GM23338 (cell line): ENCODE measurements around the gene KCNQ5. TPM values are rescaled to one million over a fixed set of nuclear protein-coding genes. Genes with fewer than 3 reads are reported as not detected.

Experiments used
- ATAC-seq: fragments of 200-7000 bp; cut with Tn5 transposase; 3 replicates; pipeline ENCODE4 v1.9.1; 2020
- DNase-seq: peaks from one replicate; pipeline ENCODE4 v3.0.0-alpha.2; 2015; ENCODE audit warnings: low spot score
- H2AFZ ChIP-seq: fragments of 200-600 bp; sonication (generic); 2 replicates; pipeline ENCODE4 v1.8.0; 2016; ENCODE audit warnings: antibody characterized with exemption, mild to moderate bottlenecking, moderate library complexity
- H3F3A ChIP-seq: fragments of 200-600 bp; sonication (generic); replicated peaks from 2 replicates; pipeline ENCODE4 v1.8.0; 2017; ENCODE audit warnings: antibody characterized with exemption, mixed run types, low read depth
- H3K27ac ChIP-seq: fragments of 200-600 bp; sonication (generic); 2 replicates; pipeline ENCODE4 v1.6.1; 2016; ENCODE audit warnings: low read depth
- H3K27me3 ChIP-seq: fragments of 200-600 bp; sonication (generic); 2 replicates; pipeline ENCODE4 v1.8.0; 2016; ENCODE audit warnings: mild to moderate bottlenecking, mixed run types, moderate library complexity; ENCODE audit not compliant: insufficient read depth
- H3K36me3 ChIP-seq: fragments of 200-600 bp; sonication (generic); 2 replicates; pipeline ENCODE4 v1.8.0; 2016; ENCODE audit warnings: mild to moderate bottlenecking; ENCODE audit not compliant: insufficient read depth
- H3K4me1 ChIP-seq: fragments of 200-600 bp; sonication (generic); 2 replicates; pipeline ENCODE4 v1.8.0; 2016; ENCODE audit warnings: mild to moderate bottlenecking, moderate library complexity; ENCODE audit not compliant: insufficient read depth
- H3K4me2 ChIP-seq: fragments of 200-600 bp; sonication (generic); 2 replicates; pipeline ENCODE4 v1.7.1; 2017; ENCODE audit warnings: mixed run types
- H3K4me3 ChIP-seq: fragments of 200-600 bp; sonication (generic); 2 replicates; pipeline ENCODE4 v1.6.1; 2016; ENCODE audit warnings: mixed run types
- H3K79me2 ChIP-seq: fragments of 200-600 bp; sonication (generic); replicated peaks from 2 replicates; pipeline ENCODE4 v1.8.0; 2017; ENCODE audit warnings: mild to moderate bottlenecking; ENCODE audit not compliant: insufficient read depth
- H3K9me2 ChIP-seq: fragments of 200-600 bp; sonication (generic); 2 replicates; pipeline ENCODE4 v1.8.0; 2017; ENCODE audit not compliant: insufficient read depth
- H4K20me1 ChIP-seq: fragments of 200-600 bp; sonication (generic); replicated peaks from 2 replicates; pipeline ENCODE4 v1.8.0; 2017; ENCODE audit warnings: mild to moderate bottlenecking; ENCODE audit not compliant: insufficient read depth
- H3K27ac Mint-ChIP-seq: 2 replicates; pipeline ENCODE4 v1.8.0; 2020; ENCODE audit warnings: inconsistent platforms, mild to moderate bottlenecking, moderate library complexity, mixed read lengths
- H3K27me3 Mint-ChIP-seq: 3 replicates; pipeline ENCODE4 v1.8.0; 2022; ENCODE audit warnings: low read depth, mild to moderate bottlenecking, moderate library complexity, mixed read lengths, inconsistent platforms; ENCODE audit not compliant: insufficient read depth, poor library complexity
- H3K36me3 Mint-ChIP-seq: 3 replicates; pipeline ENCODE4 v1.8.0; 2021; ENCODE audit warnings: low read depth, mild to moderate bottlenecking, inconsistent platforms, moderate library complexity, mixed read lengths
- H3K4me1 Mint-ChIP-seq: 3 replicates; pipeline ENCODE4 v1.8.0; 2020; ENCODE audit warnings: mild to moderate bottlenecking, inconsistent platforms, mixed read lengths
- H3K4me3 Mint-ChIP-seq: 3 replicates; pipeline ENCODE4 v1.8.0; 2021; ENCODE audit warnings: moderate library complexity, mild to moderate bottlenecking, inconsistent platforms, mixed read lengths
- H3K9me3 Mint-ChIP-seq: 3 replicates; pipeline ENCODE4 v1.8.0; 2020; ENCODE audit warnings: moderate library complexity, mild to moderate bottlenecking, inconsistent platforms, mixed read lengths
- ETS1 ChIP-seq: IDR thresholded peaks from 2 replicates; pipeline ENCODE4 v1.6.1; 2016; ENCODE audit warnings: antibody characterized with exemption
- EZH2phosphoT487 ChIP-seq: fragments of 200-600 bp; sonication (generic); IDR thresholded peaks from one replicate; pipeline ENCODE4 v1.8.1; 2018; ENCODE audit warnings: antibody characterized with exemption; ENCODE audit not compliant: unreplicated experiment
- JUNB ChIP-seq: IDR thresholded peaks from one replicate; pipeline ENCODE4 v1.6.1; 2016; ENCODE audit warnings: antibody characterized with exemption; ENCODE audit not compliant: unreplicated experiment
- NANOG ChIP-seq: IDR thresholded peaks from 2 replicates; pipeline ENCODE4 v1.6.1; 2016; ENCODE audit warnings: antibody characterized with exemption, borderline replicate concordance
- STAT1 ChIP-seq: IDR thresholded peaks from one replicate; pipeline ENCODE4 v1.6.1; 2016; ENCODE audit warnings: antibody characterized with exemption; ENCODE audit not compliant: unreplicated experiment
- ZNF114 ChIP-seq: fragments of 250-450 bp; sonication (Bioruptor Pico); IDR thresholded peaks from 2 replicates; pipeline ENCODE4 v1.5.0; 2020; ENCODE audit warnings: mild to moderate bottlenecking, moderate library complexity
- polyA plus RNA-seq: library from polyadenylated mRNA; unstranded; fragments of >200 nt; fragmentation: Nextera tagmentation; extraction: Ambion mirVana; gene quantifications from 2 replicates; pipeline ENCODE4 v1.2.1, GENCODE V29; 2016
- total RNA-seq: library from RNA; depleted of rRNA; stranded (reverse); fragments of >200 nt; shearing (Covaris generic); gene quantifications from 2 replicates; pipeline ENCODE4 v1.2.3, GENCODE V29; 2014
- TF ChIP-seq, protein P1 (sequence below), 2 experiments: fragments of 200-600 bp in 1 of 2; sonication (generic) in 1 of 2; conservative IDR thresholded peaks; 2 replicates each; pipeline versions ENCODE4 v1.5.1 to v1.6.1; 2016 to 2017; ENCODE audit warnings: antibody characterized with exemption in 2 of 2, low read depth in 2 of 2, mild to moderate bottlenecking in 2 of 2, moderate library complexity in 1 of 2
- TF ChIP-seq, protein P2 (sequence below): fragments of 250-450 bp; sonication (Bioruptor Pico); IDR thresholded peaks from 2 replicates; pipeline ENCODE4 v1.5.0; 2020; ENCODE audit warnings: mild to moderate bottlenecking, moderate library complexity

Gene KCNQ5
- total and polyA plus RNA-seq, 2 experiments from 2014 or later: 0.68 to 0.87 TPM

- no peaks in the 10 kb centered on the region for H3K27me3 ChIP-seq
- DNase-seq: no peak
- Mint-ChIP-seq H3K27me3 (peaks cover 2% of the 10 kb centered on the region), H3K36me3 (no peaks in the 10 kb centered on the region), H3K27ac (no peak overlapping the region), H3K4me1 (no peaks in the 10 kb centered on the region), H3K4me3 (no peak overlapping the region), H3K9me3 (no peaks in the 10 kb centered on the region; the same call in 2 of the 3 replicates)
- H3K4me1 ChIP-seq: no peaks in the 10 kb centered on the region
- ATAC-seq: no peak
- no peaks in the 10 kb centered on the region for H3F3A ChIP-seq
- H2AFZ ChIP-seq: no peak overlapping the region
- no peaks in the 10 kb centered on the region for H3K79me2 ChIP-seq
- no peak overlapping the region for H3K4me3 ChIP-seq
- no peak overlapping the region for H3K27ac ChIP-seq
- no peak overlapping the region for H3K4me2 ChIP-seq
- no peaks in the 10 kb centered on the region for H4K20me1 ChIP-seq
- TF ChIP-seq STAT1 (no peak), JUNB (no peak), ETS1 (no peak)
- TF ChIP-seq, protein P1, sequence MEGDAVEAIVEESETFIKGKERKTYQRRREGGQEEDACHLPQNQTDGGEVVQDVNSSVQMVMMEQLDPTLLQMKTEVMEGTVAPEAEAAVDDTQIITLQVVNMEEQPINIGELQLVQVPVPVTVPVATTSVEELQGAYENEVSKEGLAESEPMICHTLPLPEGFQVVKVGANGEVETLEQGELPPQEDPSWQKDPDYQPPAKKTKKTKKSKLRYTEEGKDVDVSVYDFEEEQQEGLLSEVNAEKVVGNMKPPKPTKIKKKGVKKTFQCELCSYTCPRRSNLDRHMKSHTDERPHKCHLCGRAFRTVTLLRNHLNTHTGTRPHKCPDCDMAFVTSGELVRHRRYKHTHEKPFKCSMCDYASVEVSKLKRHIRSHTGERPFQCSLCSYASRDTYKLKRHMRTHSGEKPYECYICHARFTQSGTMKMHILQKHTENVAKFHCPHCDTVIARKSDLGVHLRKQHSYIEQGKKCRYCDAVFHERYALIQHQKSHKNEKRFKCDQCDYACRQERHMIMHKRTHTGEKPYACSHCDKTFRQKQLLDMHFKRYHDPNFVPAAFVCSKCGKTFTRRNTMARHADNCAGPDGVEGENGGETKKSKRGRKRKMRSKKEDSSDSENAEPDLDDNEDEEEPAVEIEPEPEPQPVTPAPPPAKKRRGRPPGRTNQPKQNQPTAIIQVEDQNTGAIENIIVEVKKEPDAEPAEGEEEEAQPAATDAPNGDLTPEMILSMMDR (conservative IDR thresholded peaks at IDR 0.05; ENCODE audit: low read depth in 2 of 2): no peak
- H3K9me2 ChIP-seq: no peaks in the 10 kb centered on the region
- no peaks in the 10 kb centered on the region for H3K36me3 ChIP-seq
Observed at GRCh38 chr6:72721346-72721745, 99.5 kb downstream of the KCNQ5 start.

DNA sequence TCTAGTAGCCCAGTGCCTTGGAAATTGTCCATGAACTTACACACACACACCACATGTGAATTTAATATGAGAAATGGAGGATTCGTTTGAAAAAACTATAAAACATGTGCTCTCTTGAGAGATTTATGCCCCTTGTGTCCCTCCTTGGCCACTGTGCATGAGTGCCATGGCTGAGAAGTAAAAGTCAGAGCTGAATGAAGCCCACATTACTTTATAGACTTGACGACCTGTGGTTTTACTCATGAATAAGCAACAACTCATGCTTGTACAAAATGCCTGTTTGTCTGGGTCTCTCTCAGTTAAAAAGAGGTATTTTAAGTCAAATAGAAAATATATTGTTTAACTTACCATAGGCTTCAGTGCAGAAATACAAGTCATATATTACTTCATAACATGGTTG lies 102.7 kb downstream of the KCNQ5 start:
- no peak overlapping the region for H3K4me2 ChIP-seq
- Mint-ChIP-seq H3K36me3 (no peaks in the 10 kb centered on the region), H3K27ac (no peak overlapping the region), H3K4me1 (no peaks in the 10 kb centered on the region), H3K27me3 (peaks cover 2% of the 10 kb centered on the region), H3K4me3 (no peak overlapping the region), H3K9me3 (no peaks in the 10 kb centered on the region; the same call in 2 of the 3 replicates)
- H3K27me3 ChIP-seq: no peaks in the 10 kb centered on the region
- H3K4me3 ChIP-seq: no peak overlapping the region
- ATAC-seq: no peak
- no peak overlapping the region for H3K27ac ChIP-seq
- no peak for DNase-seq
- no peaks in the 10 kb centered on the region for H3K4me1 ChIP-seq
- no peaks in the 10 kb centered on the region for H3K9me2 ChIP-seq
- H3F3A ChIP-seq: no peaks in the 10 kb centered on the region
- no peaks in the 10 kb centered on the region for H3K36me3 ChIP-seq
- no peaks in the 10 kb centered on the region for H3K79me2 ChIP-seq
- H4K20me1 ChIP-seq: no peaks in the 10 kb centered on the region
- H2AFZ ChIP-seq: no peak overlapping the region
- TF ChIP-seq EZH2phosphoT487 (no peak), ETS1 (no peak), ZNF114 (CRISPR knock-in tag) (no peak), NANOG (no peak)
- TF ChIP-seq, protein P2, sequence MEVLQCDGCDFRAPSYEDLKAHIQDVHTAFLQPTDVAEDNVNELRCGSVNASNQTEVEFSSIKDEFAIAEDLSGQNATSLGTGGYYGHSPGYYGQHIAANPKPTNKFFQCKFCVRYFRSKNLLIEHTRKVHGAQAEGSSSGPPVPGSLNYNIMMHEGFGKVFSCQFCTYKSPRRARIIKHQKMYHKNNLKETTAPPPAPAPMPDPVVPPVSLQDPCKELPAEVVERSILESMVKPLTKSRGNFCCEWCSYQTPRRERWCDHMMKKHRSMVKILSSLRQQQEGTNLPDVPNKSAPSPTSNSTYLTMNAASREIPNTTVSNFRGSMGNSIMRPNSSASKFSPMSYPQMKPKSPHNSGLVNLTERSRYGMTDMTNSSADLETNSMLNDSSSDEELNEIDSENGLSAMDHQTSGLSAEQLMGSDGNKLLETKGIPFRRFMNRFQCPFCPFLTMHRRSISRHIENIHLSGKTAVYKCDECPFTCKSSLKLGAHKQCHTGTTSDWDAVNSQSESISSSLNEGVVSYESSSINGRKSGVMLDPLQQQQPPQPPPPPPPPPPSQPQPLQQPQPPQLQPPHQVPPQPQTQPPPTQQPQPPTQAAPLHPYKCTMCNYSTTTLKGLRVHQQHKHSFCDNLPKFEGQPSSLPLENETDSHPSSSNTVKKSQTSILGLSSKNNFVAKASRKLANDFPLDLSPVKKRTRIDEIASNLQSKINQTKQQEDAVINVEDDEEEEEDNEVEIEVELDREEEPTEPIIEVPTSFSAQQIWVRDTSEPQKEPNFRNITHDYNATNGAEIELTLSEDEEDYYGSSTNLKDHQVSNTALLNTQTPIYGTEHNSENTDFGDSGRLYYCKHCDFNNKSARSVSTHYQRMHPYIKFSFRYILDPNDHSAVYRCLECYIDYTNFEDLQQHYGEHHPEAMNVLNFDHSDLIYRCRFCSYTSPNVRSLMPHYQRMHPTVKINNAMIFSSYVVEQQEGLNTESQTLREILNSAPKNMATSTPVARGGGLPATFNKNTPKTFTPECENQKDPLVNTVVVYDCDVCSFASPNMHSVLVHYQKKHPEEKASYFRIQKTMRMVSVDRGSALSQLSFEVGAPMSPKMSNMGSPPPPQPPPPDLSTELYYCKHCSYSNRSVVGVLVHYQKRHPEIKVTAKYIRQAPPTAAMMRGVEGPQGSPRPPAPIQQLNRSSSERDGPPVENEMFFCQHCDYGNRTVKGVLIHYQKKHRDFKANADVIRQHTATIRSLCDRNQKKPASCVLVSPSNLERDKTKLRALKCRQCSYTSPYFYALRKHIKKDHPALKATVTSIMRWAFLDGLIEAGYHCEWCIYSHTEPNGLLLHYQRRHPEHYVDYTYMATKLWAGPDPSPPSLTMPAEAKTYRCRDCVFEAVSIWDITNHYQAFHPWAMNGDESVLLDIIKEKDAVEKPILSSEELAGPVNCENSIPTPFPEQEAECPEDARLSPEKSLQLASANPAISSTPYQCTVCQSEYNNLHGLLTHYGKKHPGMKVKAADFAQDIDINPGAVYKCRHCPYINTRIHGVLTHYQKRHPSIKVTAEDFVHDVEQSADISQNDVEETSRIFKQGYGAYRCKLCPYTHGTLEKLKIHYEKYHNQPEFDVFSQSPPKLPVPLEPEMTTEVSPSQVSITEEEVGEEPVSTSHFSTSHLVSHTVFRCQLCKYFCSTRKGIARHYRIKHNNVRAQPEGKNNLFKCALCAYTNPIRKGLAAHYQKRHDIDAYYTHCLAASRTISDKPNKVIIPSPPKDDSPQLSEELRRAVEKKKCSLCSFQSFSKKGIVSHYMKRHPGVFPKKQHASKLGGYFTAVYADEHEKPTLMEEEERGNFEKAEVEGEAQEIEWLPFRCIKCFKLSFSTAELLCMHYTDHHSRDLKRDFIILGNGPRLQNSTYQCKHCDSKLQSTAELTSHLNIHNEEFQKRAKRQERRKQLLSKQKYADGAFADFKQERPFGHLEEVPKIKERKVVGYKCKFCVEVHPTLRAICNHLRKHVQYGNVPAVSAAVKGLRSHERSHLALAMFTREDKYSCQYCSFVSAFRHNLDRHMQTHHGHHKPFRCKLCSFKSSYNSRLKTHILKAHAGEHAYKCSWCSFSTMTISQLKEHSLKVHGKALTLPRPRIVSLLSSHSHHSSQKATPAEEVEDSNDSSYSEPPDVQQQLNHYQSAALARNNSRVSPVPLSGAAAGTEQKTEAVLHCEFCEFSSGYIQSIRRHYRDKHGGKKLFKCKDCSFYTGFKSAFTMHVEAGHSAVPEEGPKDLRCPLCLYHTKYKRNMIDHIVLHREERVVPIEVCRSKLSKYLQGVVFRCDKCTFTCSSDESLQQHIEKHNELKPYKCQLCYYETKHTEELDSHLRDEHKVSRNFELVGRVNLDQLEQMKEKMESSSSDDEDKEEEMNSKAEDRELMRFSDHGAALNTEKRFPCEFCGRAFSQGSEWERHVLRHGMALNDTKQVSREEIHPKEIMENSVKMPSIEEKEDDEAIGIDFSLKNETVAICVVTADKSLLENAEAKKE (CRISPR knock-in tag): no peak
